HTR-8/SVneo (cell line): ENCODE results near the gene TAF9B.
"Not testable (repeated sequence)": the region's sequence is repeated elsewhere in the genome, so short reads cannot be mapped to it uniquely, and the experiment has no call there.

Experiments used
- DNase-seq: peaks from one replicate; pipeline ENCODE4 v3.0.0; 2011; ENCODE audit warnings: low spot score, mixed read lengths; ENCODE audit not compliant: insufficient read length
- FAIRE-seq: peaks from 2 replicates; lab custom pipeline; 2011; peaks lifted over from hg19 to GRCh38; lab: Jason Lieb, UNC

Gene TAF9B

GRCh38 chrX:78118628-78119027 lies 20.8 kb downstream of the TAF9B start:
- FAIRE-seq (no peak), DNase-seq (no peak)

DNA sequence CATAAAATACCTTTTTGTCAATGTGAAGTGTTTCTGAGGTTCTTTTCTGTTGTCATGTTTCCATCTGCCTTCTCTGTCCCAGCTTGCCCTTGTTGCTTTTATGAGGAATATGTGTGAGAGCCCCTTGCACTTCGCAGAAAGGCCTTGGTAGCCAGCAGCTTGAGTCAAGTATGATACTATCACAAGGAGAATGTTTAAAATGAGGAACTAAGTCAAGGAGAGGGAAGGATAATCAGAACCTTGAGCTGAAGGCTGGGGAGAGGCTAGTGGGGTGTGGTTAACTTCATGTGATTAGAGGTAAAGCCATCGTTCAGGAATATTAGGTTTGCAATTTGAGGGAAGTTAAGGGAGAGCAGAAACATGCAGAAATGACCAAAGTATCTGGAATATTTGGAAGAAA lies 22.7 kb downstream of the TAF9B start:
- DNase-seq (no peak), FAIRE-seq (no peak)

DNA sequence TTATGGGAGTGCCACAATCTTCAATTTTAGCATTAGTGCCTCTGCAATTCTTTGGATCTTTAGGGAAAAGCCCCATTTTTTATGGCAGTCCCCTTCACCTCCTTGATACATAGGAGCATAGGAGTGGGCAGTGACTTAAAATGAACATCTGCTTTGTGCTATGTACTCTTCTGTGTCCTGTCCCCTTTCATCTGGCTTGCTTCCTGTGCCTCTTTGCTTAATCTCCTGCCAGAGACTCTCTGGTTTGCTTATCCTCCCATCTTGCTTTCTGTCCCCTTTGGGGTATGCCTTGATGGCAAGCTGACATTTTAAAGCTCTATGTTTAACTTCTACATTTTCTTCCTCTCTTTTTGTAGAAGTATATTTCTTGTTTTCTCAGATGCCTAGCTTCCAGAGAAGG lies 23.1 kb downstream of the TAF9B start:
- no peak for DNase-seq
- FAIRE-seq: no peak

- DNase-seq (no peak), FAIRE-seq (no peak)
These were observed 28.1 kb downstream of the TAF9B start for GRCh38 chrX:78111140-78111931.

- DNase-seq (no peak), FAIRE-seq (no peak)
These were observed 30.0 kb downstream of the TAF9B start for GRCh38 chrX:78109458-78109857.

- DNase-seq (no peak), FAIRE-seq (no peak)
These were observed 32.8 kb downstream of the TAF9B start for GRCh38 chrX:78106651-78106986.

DNA sequence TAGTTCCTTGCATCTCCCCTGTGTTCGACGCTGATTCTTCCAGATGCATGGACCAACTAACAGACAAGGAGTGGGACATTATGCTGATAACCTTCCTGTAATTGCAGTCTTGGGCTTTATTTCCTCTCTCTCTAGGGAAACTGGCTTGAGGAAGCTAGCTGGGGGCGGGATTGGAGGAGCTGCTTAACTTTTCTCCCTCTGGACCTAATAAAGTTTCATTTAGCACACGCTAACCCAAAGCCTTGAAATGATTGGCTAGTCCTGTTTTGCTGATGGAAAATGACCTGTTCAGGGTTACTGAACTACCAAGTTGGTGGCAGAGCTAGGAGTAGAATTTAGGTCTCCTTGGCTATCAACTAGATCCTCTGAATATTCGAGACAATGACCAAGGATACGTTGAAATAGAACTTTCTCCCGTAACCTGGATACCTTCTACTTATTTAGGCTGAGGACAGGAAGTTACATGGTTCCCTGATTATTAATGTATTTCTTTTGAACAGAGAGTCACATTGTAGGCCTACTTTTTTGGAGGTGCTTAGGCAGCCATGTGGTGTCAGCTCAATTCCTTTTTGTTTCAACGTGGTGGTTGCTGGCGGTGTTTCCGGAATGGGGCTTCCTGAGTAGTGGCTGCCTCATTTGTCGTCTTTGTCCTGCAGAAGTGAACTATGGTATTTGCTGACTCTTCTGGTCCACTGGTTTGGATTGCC lies 33.4 kb downstream of the TAF9B start:
- DNase-seq: no peak

DNA sequence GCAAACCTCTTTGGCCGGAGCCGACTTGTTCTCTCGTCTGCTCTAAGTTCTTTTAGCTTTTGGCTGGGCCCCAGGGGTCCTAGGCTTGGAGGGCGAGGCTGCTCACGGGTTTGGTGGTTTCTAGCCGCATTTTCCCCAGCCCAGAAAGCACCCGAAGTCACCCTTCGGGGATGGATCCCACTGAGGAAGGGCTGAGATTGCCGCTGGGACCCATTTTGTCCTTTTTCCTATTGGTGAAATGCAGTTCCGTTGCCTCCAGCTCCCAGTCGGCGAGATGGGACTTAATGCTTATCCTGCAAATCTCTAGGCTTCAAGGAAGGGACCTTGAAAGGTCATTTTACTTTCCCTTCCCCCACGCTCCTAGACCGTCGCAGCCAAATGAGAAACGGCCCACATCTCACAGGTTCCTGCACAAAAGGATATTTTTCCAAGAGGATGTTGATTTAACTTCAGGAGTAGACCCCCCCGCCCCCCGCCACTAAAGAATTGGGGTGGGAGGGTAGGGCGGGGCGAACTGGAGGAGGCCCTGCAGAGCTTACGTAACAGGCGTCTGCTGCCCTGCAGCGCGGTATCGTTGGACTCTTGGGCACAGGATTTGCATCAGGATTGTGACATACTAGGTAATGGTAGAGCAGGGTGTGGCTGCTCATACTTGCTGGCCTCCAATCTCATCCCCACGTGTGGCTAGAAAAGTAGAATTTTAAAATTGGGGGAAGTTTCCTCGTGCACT lies 34.8 kb downstream of the TAF9B start:
- FAIRE-seq: peak; percentile 89

More for the DNA sequence above, 33.4 kb downstream of the TAF9B start:
- FAIRE-seq: no peak

GRCh38 chrX:78103623-78104446 lies 35.6 kb downstream of the TAF9B start, which contains the start of gene PGK1:
Gene PGK1 (plus strand): TSS chrX:78104248. CDS start chrX:78104341, 93 bp downstream.
- DNase-seq: peak; percentile 98
- peak; percentile 100 for FAIRE-seq

More for the DNA sequence above, 34.8 kb downstream of the TAF9B start:
- DNase-seq: peak; percentile 29

DNA sequence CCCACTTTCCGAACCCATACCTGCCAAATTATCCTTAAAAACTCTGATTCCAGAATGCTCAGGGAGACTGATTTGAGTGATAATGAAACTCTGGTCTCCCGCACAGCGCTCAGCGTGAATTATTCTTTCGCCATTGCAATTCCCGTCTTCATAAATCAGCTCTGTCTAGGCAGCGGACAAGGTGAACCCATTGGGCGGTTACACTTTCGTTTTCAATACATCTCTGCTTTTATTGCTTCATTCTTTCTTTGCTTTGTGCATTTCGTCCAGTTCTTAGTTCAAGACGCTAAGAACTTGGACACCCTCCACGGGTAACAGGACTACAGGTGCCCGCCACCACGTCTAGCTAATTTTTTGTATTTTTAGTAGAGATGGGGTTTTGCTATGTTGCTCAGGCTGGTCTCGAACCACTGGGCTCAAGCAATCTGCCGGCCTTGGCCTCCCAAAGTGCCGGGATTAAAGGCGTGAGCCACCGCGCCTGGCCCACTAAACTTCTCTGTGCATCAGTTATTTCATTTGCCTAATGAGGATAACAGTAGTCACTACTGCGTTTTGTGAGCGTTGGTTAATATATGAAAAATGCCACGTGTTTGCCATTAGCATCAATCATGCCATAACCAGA lies 36.3 kb downstream of the TAF9B start:
- FAIRE-seq (no peak), DNase-seq (no peak)

DNA sequence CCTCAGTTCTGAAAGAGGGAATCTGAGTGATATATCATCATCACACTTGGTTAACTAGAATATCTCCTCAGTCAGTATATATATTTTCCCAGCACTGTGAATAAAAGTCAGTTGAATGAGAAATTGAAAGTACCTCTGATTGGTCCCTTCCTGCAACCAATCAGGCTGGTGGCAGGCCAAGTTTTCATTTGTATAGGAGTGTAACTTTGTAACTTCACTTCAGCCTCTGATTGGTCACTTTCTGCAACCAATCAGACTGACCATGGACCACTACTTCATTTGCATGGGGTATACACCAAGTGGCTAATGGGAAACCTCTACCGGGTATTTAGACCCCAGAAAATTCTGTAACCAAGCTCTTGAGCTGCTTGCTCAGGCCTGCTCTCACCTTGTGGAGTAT lies 37.4 kb downstream of the TAF9B start:
- DNase-seq: no peak

DNA sequence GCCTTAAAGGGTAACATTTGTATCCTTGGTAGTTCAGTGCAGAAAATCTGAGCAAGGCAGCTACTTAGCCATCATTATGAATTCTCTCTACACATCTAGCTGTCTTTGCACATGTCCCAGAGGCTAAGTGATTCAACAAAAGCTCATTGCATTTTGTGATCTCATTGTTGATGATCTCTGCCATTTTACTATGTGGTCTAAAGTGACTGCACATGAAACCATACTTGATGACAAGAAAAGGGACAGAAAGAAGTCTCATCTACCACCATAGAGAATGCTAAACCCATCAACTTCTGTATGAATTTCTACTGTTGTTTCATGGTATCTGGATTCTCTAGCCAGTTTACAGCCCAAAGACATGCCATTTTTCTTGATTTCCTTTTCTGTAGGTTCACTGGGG lies 41.3 kb downstream of the TAF9B start:
- no peak for DNase-seq
- FAIRE-seq: no peak

More for the DNA sequence above, 37.4 kb downstream of the TAF9B start:
- no peak for FAIRE-seq

DNA sequence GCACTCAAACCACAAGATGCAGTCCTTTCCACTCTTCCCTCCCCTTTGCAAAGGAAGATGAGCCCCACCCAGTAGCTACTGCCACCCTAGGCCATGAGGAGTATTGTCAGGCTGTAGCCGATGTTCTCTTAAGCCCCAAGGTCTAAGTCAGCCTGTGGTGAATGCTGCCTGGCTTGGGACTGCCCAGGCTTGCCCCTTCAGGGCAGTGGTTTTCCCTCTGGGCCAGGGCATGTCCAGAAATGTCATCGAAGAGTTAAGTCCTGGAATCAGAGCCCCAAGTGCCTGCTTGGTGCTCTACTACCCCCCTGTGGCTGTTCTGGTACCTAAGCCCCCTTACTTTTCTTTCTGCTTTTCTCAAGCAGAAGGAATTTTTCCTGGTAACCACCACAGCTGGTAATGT lies 47.2 kb downstream of the TAF9B start:
- DNase-seq (peak; percentile 51), FAIRE-seq (peak; percentile 98)

GRCh38 chrX:78081413-78081812 lies 58.0 kb downstream of the TAF9B start:
- FAIRE-seq: not testable (repeated sequence)

More at GRCh38 chrX:78081413-78081812, 58.0 kb downstream of the TAF9B start:
- DNase-seq: not testable (repeated sequence)
